ENCODE measurements around the gene EEFSEC.

Gene EEFSEC

DNA sequence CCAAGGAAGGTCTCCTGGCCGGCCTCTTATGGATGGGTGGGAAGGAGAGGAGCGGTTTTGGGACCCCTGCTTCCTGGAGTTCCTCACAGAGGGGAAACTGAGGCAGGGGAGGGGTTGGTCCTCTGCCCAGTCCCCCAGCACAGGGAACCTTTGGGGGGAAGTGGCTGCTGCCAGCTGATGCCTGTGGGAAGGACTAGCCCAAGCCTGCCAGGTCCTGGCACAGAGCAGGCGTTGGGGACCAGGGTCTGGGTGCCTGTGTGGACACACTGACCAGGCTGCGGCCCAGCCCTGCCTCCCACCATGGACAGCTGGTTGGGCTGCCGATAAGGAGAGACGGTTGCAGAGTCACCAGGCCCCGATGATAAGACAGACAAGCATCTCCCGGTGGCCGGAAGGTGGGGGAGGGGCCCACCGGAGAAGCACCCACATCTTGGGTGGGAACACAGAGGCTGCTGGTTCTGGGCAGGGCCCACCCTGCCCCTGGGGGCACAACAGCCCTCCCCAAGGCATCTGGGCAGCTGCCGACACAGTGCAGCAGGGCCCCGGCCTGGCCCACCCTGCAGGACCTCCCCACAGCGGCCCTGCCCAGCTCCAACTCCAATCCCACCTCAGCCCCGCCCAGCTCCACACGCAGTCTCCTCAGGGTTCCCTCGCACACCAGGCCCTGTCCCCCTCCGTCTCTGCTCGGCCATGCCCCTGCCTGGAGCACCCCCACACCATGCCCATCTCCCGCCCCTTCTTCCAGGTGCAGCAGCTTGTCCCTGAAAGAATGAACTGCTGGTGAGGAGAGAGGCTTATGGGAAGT, 262.7 kb downstream of the EEFSEC start:
- TF ChIP-seq, protein P1, sequence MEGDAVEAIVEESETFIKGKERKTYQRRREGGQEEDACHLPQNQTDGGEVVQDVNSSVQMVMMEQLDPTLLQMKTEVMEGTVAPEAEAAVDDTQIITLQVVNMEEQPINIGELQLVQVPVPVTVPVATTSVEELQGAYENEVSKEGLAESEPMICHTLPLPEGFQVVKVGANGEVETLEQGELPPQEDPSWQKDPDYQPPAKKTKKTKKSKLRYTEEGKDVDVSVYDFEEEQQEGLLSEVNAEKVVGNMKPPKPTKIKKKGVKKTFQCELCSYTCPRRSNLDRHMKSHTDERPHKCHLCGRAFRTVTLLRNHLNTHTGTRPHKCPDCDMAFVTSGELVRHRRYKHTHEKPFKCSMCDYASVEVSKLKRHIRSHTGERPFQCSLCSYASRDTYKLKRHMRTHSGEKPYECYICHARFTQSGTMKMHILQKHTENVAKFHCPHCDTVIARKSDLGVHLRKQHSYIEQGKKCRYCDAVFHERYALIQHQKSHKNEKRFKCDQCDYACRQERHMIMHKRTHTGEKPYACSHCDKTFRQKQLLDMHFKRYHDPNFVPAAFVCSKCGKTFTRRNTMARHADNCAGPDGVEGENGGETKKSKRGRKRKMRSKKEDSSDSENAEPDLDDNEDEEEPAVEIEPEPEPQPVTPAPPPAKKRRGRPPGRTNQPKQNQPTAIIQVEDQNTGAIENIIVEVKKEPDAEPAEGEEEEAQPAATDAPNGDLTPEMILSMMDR (IDR thresholded peaks at IDR 0.05; ENCODE audit: low read depth, low read length): no peak
- H3K4me3 ChIP-seq (ENCODE audit: low read depth, low read length): no peak overlapping the region

DNA sequence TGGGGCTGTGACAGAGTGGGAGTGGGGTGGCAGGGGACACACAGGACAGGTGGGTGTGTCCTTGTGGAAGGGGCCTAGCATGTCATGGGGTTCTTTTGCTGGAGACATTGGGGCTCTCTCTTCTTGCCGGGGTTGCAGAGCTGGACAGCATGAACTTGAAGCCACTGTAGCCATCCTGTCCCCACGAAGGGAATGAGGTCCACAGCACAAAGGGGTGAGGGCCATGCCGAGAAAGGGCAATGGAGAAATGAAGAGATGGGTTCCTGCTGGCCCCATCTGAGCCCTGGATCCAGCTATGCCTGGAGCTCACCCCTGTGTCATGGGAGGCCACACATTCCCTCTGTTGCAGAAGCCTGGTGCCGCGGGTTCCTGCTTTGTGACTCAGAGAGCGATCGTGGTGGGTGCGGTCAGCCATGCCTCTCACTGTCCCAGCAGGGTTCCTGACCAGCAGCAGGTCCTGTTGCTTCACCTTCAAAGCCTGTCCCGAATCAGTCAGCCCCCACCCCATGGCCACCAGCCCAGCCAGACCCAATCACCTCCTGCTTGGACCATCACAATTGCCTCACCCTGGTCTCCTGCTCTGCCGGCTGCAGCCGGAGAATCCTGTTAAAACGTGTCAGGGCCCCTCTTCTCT, 263.4 kb downstream of the EEFSEC start:
- no peak overlapping the region for H3K4me3 ChIP-seq (ENCODE audit: low read depth, low read length)
- TF ChIP-seq, protein P1 (IDR thresholded peaks at IDR 0.05; ENCODE audit: low read depth, low read length): no peak

DNA sequence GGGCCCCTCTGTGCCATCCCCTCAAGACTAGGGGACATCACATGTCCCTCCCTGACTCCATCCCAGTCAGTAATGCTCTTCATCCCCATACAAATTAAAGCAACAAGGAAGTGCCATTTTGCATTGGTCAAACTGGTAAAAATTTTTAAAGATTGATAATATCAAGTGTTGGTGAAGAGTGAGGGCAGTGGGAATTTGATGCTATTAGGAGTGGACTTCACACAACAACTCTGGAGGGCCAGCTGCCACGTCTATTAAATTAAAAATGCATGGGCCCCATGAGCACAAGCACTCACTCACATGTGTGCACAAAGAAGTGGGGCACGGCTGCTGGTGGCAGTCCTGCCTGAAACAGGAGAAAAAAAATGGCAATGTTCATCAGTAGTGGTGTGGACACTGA, 265.6 kb downstream of the EEFSEC start:
- no peak overlapping the region for H3K4me3 ChIP-seq (ENCODE audit: low read depth, low read length)
- TF ChIP-seq, protein P1 (IDR thresholded peaks at IDR 0.05; ENCODE audit: low read depth, low read length): no peak

DNA sequence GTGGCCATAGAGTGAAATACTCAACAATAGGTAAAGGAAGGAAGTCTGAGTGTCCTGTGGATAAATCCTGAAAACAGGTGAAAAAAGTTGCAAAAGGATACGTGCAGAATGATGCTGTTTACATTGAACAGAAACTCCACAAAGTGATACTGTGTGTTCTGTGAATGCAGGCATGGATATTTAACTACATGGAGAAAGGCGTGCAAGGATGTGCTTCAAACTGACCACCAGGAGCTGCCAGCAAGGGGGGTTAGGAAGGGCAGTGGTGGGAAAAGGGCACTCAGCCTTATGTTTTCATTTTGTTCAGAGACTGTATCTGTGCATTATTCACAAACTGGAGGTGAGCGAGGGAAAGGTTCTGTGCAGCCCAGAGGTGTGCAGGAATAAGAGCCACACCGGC, 266.0 kb downstream of the EEFSEC start:
- no peak overlapping the region for H3K4me3 ChIP-seq (ENCODE audit: low read depth, low read length)
- TF ChIP-seq, protein P1 (IDR thresholded peaks at IDR 0.05; ENCODE audit: low read depth, low read length): no peak

DNA sequence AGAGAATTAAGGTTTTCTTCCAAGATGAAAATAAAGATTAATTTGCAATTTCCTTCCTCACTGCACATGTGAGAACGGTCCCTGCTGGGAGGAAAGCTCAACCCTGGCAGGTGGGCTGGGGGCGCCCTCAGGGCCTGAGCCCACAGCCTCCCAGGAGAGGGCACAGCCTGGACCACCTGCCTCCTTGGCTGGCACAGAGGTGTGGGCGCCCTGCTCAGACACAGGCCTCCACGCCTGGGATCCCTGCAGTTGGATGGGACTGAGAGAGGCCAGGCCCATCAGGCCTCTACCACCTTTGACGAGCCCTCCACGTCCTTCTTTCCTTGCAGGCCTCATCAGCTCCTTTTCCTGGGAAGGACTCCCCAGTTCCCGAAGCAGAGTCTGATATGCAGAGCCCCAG, 267.0 kb downstream of the EEFSEC start:
- H3K4me3 ChIP-seq (ENCODE audit: low read depth, low read length): no peak overlapping the region
- TF ChIP-seq, protein P1 (IDR thresholded peaks at IDR 0.05; ENCODE audit: low read depth, low read length): no peak

DNA sequence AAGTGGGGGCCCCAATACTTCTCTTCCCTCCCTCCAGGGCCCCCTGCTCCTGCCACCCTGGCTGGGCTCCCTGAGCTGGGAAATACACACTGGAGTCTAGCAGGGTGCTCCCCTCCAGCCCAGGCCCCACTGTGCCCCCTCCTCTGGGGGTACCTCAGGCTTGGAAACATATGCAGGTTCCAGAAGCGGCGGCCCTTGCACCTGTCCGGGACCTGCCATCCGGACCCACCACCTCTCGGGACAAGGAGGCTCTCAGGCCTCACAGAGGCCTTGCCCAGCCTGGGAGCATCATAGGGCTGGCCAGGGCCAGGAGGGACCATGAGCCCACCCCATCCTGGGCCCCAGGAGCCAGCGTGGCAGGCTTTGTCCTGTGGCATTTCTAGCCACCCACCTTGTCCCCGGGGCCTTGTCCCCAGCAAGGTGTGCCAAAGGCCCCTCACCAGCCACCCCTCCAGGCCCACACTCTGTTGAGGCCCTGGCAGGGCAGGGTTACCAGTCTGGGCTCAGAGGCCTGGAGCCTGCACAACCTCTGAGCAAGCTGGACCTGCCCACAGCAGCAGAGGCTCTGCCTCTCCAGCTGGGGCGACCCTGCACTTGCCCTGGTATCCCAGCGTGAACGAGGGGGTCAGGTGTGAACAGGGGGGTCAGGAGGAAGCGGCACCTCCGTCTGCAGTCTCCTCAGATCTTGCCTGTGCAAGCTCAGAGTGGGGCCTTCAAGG, 267.6 kb downstream of the EEFSEC start:
- TF ChIP-seq, protein P1 (IDR thresholded peaks at IDR 0.05; ENCODE audit: low read depth, low read length): no peak
- H3K4me3 ChIP-seq (ENCODE audit: low read depth, low read length): no peak overlapping the region

DNA sequence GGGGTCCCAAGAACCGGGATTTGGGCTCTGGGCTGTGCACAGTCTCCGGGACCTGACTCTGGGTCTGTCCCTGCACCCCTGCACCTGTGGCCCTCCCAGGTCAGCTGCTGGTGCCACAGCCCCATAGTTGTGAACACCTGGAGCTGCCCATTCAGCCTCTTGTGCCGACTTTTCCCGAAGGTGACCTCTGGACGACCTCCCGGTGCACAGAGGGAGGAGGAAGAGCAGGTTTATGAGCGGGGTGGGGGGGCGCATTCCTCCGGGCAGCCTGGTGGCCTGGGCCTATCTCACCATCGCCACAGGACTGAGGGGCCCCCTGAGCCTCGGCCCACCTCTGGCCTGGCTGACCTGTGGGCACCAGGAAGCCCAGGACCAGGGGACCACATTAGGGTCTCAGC, 268.2 kb downstream of the EEFSEC start:
- TF ChIP-seq, protein P1 (IDR thresholded peaks at IDR 0.05; ENCODE audit: low read depth, low read length): no peak
- H3K4me3 ChIP-seq (ENCODE audit: low read depth, low read length): no peak overlapping the region

Data from WI38 (cell line).